HFF-Myc (cell line): ENCODE measurements around the gene FREM2.

Experiments used
- DNase-seq: peaks from one replicate; pipeline ENCODE4 v3.0.0-alpha.2; 2011; ENCODE audit warnings: low read depth; ENCODE audit errors: extremely low read depth
- H3K4me3 ChIP-seq: replicated peaks from 2 replicates; pipeline ENCODE4 v1.5.1; 2011; ENCODE audit warnings: low read depth, mild to moderate bottlenecking, control low read depth, low read length
- CTCF ChIP-seq: IDR thresholded peaks from 2 replicates; pipeline ENCODE4 v1.5.1; 2012; ENCODE audit warnings: mild to moderate bottlenecking, low read depth, low read length, control low read depth; ENCODE audit errors: missing control alignments

The FREM2 gene

GRCh38 chr13:38830442-38831045 lies 143.7 kb downstream of the FREM2 start:
- no peak for DNase-seq
- H3K4me3 ChIP-seq = no peak overlapping the region
- no peak for TF ChIP-seq CTCF

- TF ChIP-seq CTCF = no peak
- no peak for DNase-seq
- H3K4me3 ChIP-seq = no peak overlapping the region
Observed at GRCh38 chr13:38844581-38844980, 157.7 kb downstream of the FREM2 start.

GRCh38 chr13:38848360-38848759 lies 161.5 kb downstream of the FREM2 start:
- H3K4me3 ChIP-seq = no peak overlapping the region
- no peak for DNase-seq
- no peak for TF ChIP-seq CTCF

- no peak for TF ChIP-seq CTCF
- no peak overlapping the region for H3K4me3 ChIP-seq
- DNase-seq = no peak
Observed at GRCh38 chr13:38849315-38849714, 162.4 kb downstream of the FREM2 start.

GRCh38 chr13:38850868-38851626 lies 164.2 kb downstream of the FREM2 start:
- no peak for DNase-seq
- H3K4me3 ChIP-seq = no peak overlapping the region

GRCh38 chr13:38854226-38854625 lies 167.3 kb downstream of the FREM2 start:
- no peak for DNase-seq
- TF ChIP-seq CTCF = no peak
- no peak overlapping the region for H3K4me3 ChIP-seq

More at GRCh38 chr13:38850868-38851626, 164.2 kb downstream of the FREM2 start:
- TF ChIP-seq CTCF = no peak

GRCh38 chr13:38856065-38856464 lies 169.2 kb downstream of the FREM2 start:
- no peak overlapping the region for H3K4me3 ChIP-seq
- no peak for TF ChIP-seq CTCF
- no peak for DNase-seq
